Omental fat pad (tissue), 4 donors: Measurements from ENCODE around the gene JAM2. TPM values are rescaled to one million over a fixed set of nuclear protein-coding genes. Genes with fewer than 3 reads are reported as not detected.
A peak's percentile ranks its signal among the peaks of the same experiment; 100 is the strongest.
"Not testable (repeated sequence)": the region's sequence is repeated elsewhere in the genome, so short reads cannot be mapped to it uniquely, and the experiment has no call there.

Experiments used
- ATAC-seq: fragments of 150-250 bp; one replicate; pipeline ENCODE4 v1.9.1; 2016; ENCODE audit warnings: mild to moderate bottlenecking, moderate library complexity; ENCODE audit not compliant: low FRiP score
- DNase-seq: peaks from one replicate; pipeline ENCODE4 v3.0.0-alpha.2; 2019; ENCODE audit warnings: low spot score
- total RNA-seq, 4 donors: library from RNA; depleted of rRNA; stranded (reverse); fragments of >200 nt; gene quantifications; one replicate each; pipeline ENCODE4 v1.1.0, GENCODE V29; 2016
- TF ChIP-seq, protein P1 (sequence below), 3 donors: fragments of 450-650 bp; IDR thresholded peaks; one replicate each; pipeline ENCODE4 v1.5.1; 2016 to 2017; ENCODE audit warnings: antibody characterized with exemption in 3 of 3, mild to moderate bottlenecking in 3 of 3, moderate library complexity in 2 of 3

The JAM2 gene
- total RNA-seq, 4 donors from 2014 or later, result 4.9 to 43.3 (median 11.6) TPM

GRCh38 chr21:25691976-25692375 lies 52.9 kb downstream of the JAM2 start:
- TF ChIP-seq, protein P1, sequence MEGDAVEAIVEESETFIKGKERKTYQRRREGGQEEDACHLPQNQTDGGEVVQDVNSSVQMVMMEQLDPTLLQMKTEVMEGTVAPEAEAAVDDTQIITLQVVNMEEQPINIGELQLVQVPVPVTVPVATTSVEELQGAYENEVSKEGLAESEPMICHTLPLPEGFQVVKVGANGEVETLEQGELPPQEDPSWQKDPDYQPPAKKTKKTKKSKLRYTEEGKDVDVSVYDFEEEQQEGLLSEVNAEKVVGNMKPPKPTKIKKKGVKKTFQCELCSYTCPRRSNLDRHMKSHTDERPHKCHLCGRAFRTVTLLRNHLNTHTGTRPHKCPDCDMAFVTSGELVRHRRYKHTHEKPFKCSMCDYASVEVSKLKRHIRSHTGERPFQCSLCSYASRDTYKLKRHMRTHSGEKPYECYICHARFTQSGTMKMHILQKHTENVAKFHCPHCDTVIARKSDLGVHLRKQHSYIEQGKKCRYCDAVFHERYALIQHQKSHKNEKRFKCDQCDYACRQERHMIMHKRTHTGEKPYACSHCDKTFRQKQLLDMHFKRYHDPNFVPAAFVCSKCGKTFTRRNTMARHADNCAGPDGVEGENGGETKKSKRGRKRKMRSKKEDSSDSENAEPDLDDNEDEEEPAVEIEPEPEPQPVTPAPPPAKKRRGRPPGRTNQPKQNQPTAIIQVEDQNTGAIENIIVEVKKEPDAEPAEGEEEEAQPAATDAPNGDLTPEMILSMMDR (IDR thresholded peaks at IDR 0.05), result no peak
- no peak for ATAC-seq
- DNase-seq, result no peak

GRCh38 chr21:25695461-25695860 lies 56.4 kb downstream of the JAM2 start:
- not testable (repeated sequence) for ATAC-seq, DNase-seq

DNA sequence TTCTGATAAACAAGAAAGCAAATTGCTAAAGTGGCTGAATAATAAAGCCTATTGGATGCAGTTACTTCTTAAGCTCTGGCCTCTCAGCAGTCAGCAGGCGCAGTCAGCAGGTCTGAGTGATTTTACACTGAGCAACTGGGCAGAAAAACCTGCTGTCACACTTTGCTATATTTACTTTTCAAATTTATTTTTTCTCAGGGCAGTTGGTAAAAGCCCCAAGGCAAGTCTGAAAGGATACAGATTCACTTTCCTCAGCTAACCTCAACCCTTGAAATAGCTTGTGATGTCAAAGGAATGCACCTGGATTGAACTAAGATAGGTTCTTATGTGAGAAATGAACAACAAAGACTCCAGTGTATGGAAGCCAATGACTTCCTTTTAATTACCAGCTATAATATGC lies 61.7 kb downstream of the JAM2 start:
- DNase-seq (no peak), ATAC-seq (no peak)
- TF ChIP-seq, protein P1 (IDR thresholded peaks at IDR 0.05), result no peak

GRCh38 chr21:25701529-25701928 lies 62.5 kb downstream of the JAM2 start:
- ATAC-seq, result no peak
- TF ChIP-seq, protein P1 (IDR thresholded peaks at IDR 0.05), result no peak
- no peak for DNase-seq

DNA sequence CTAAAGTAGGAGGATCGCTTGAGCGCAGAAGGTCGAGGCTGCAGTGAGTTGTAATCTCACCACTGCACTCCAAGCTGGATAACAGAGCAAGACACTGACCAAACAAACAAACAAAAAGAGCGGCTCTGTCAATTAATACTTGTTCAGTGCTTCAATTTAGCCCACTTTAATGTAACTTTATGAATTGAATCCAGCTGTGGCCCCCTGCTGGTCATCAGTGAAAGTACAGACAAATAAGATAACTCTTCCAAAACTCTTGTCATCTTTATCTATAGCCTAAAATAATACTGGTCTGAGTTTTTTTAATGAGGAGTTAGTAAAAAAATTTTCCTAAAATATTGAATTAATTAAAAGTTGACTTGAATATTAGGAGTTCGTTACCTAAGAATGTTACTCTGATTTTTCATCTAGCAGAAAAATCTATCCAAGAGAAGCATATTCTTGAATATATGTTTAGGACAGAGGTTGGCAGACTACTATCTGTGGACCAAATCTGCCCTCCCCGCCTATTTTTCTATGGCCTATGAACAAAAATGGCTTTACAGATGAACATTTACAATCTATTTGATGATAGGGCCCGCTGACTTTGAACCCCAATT lies 69.5 kb downstream of the JAM2 start:
- DNase-seq (peak; percentile 42), ATAC-seq (no peak)
- TF ChIP-seq, protein P1 (IDR thresholded peaks at IDR 0.05), result peak in 2 of 3 donors; percentile 14 to 48

- TF ChIP-seq, protein P1 (IDR thresholded peaks at IDR 0.05), result no peak
- ATAC-seq (no peak), DNase-seq (no peak)
Observed at GRCh38 chr21:25709684-25710265, 70.7 kb downstream of the JAM2 start.

- ATAC-seq, result no peak
- DNase-seq, result no peak
- TF ChIP-seq, protein P1 (IDR thresholded peaks at IDR 0.05), result no peak
Observed at GRCh38 chr21:25710550-25710949, 71.5 kb downstream of the JAM2 start.

- DNase-seq, ATAC-seq: not testable (repeated sequence)
Observed at GRCh38 chr21:25714066-25714465, 75.0 kb downstream of the JAM2 start.
